GF-D8 (cell line): Measurements from ENCODE around the gene METTL4.

Experiments used
- DNase-seq: peaks from one replicate; lab custom pipeline; 2025; lab: John Stamatoyannopoulos, UW

Gene METTL4

DNA sequence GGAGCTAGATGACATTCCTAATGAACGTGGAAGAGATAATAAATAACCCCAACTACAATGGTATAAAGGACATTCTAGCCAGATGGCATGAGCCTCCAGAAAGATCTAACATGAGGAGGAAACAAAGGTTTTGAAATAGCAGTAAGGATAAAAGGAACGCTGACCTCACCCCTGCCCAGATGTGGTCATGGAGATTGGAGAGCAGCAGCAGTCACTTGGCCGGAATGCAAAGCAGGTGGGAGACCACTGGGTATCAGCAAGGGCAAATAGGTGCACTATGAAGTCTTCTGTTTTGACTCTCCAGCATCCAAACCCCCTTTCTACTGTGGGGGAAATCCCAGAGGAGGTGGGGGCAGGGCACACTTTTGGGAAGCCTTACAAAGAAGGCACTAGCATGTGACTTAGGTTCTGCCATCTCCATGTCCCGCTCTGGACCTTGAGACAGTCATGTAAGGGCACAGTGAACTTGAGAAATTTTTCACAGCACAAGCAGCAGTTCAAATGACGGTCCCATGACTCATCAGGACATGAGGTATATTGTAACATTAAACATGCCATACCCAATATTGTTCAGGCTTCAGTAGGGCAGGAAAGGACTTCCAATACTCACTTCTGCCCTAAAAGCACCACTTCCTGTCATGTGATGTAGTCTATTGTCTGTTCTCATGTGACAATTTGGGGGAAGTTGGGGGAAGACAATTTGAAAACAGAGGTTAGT, 55.2 kb downstream of the METTL4 start:
- no peak for DNase-seq

GRCh38 chr18:2515171-2515787, 56.0 kb downstream of the METTL4 start:
- no peak for DNase-seq

DNA sequence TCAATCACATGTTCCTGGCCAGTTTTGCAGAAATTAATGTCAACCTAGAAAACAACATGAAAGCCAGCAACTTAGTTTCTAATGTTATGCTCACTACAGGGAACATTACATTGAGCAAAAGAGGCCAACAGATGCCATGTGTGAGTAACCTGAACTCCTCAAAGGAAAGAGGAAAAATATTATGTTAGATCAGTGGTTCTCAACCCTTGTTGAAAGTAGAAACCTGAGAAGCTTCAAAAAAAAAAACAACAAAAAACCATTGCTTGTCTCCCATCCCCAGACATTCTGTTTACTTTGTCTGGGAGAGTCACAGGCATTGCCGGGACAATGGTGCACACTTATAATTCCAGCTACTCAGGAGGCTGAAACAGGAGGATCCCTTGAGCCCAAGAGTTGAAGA, 57.7 kb downstream of the METTL4 start:
- no peak for DNase-seq

DNA sequence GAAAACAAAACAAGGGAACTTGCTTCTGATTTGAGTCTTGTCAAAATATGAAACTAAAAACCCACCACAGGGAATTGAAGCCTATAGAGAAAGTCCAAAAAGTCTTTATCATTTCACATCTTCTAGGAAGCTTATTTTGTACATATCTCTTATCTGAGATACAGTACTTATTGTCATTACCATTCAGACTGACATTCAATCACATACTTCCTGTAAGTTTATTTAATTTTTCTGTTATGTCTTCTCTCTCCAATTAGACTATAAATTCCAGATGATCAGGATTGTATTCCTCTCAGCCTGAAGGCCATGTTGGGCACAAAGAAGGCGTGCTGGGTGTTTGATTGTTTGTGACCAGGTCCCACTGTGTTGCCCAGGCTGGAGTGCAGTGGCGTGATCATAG, 59.2 kb downstream of the METTL4 start:
- DNase-seq, result no peak

- no peak for DNase-seq
Measured at GRCh38 chr18:2511451-2511850, 59.9 kb downstream of the METTL4 start.

- no peak for DNase-seq
Measured at GRCh38 chr18:2510416-2510815, 60.9 kb downstream of the METTL4 start.

DNA sequence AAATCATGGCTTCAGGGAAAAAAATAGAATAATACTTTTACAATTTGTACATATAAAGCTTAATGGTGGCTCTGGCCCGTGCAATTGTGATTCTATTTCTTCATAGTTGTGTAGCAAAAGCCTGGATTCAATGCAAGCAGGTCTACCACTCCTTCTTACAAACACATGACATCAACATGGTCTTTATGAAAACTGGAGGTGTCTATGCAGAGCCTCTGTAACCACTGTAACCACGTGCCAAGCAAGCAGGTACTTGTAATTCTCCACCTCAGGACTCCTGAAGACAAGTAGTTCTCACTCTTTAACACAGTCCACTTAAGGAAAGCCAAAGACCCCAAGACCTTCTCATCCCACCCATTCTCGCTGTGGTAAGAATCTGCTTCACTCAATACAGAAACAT, 62.6 kb downstream of the METTL4 start:
- DNase-seq, result no peak

DNA sequence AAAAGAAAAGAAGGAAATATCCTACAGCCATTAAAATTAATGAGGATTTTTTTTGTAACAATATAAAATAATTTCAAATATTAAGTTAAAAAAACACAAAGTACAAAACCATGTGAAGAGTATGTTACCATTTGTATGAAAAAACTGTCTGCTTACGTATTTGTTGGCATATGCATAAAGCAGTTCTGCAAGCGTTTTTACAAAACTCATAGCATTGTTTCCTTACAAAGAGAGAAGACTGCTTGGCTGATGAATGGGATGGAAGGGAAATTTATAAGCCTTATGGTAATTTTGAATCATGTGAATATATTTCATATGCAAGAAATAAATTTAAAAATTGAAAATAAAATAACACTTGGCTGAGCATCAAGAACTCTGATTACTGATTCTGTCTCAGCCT, 63.1 kb downstream of the METTL4 start:
- no peak for DNase-seq

DNA sequence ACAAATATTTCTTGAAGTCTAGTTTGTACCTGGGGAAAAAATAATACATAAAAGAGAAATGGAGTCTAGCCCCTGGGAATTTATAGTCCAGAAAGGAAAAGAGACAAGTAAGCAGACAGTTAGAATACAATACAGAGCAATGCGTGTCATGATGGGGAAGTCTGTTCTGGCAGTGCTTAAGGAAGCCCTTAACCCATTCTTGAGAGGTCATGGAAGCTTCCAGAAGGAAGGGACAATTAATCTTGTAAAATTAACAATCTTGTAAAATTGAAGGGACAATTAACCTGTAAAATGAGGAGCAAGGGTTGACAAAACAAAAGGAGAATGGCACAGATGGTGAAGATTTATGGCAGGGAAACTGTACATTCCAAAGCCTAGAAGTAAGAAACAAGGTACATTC, 66.7 kb downstream of the METTL4 start:
- DNase-seq, result no peak

GRCh38 chr18:2502880-2503279, 68.4 kb downstream of the METTL4 start:
- DNase-seq, result no peak

GRCh38 chr18:2502394-2502793, 68.9 kb downstream of the METTL4 start:
- no peak for DNase-seq

DNA sequence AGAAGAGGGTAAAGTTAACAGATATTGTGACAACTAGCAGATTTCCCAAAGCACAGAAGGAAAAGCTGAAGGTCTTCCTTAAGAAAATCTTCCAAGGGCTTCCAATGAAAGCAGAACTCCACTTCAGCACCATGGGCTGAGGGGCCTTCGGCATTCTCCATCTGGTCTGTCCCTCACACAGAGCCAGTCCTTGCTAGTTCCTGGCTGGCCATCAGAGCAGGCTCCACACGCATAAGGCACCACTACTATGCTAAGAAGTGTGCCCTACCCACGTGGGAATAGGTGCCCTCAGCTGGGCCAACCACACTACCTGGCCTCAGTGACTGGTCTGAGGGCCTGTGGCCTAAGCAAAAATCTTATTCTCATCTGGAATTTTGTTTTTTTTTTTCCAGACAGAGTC, 73.5 kb downstream of the METTL4 start:
- DNase-seq, result no peak

DNA sequence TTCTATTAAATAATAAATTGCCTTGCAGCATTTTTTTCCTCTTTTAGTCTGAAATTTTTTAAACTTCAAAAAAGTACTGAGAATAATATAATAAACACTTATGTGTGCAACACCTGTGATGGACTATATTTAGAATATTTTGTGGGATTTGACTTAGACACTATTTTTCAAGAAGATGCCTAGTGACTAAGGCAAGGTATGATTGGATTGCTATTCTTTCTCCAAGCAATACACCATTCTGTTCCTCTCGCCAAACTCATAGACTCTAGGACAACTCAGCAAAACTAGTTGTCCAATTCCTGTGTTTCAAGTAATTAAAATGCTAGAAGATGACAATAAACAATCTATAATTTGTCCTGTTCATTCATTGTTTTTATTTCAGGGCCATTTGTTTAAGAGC, 75.9 kb downstream of the METTL4 start:
- DNase-seq, result no peak

DNA sequence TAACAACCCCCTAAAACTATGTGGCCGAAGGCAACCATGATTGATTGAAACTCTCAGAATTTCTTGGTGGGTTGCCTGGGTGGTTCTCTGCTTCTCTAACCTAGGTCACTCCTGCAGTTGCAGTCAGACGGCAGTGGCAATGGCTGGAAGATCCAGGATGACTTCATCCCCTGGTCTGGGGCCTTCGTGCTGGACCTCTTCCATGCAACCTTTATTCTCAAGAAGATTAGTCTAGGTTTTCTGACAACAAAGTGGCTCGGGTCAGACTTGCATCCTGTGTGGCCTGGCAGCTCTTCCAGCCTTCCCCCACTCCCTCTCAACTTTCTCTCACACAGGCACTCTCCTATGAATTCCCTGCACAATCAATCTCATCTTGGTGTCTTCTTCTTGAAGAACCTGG, 76.4 kb downstream of the METTL4 start:
- DNase-seq, result no peak
